Adrenal gland (tissue), 12 donors: ENCODE measurements around the gene CAMK2D. TPM values are rescaled to one million over a fixed set of nuclear protein-coding genes. Genes with fewer than 3 reads are reported as not detected.

Source experiments
- DNase-seq, 7 donors: peaks; one replicate each; pipeline ENCODE4 v3.0.0-alpha.2; 2019 to 2020
- H3K27ac ChIP-seq, 5 donors: fragments of 200-600 bp; sonication (generic) in 4 of 5; 1 replicate in 3 of 5; 2 replicates in 2 of 5; pipeline versions ENCODE4 v1.5.1 to v1.8.0; 2016 to 2020; ENCODE audit warnings: mild to moderate bottlenecking in 1 of 5
- H3K27me3 ChIP-seq: fragments of 200-600 bp; 2 replicates; pipeline ENCODE4 v1.8.0; 2021
- H3K36me3 ChIP-seq, 2 donors: fragments of 200-600 bp; replicated peaks in 1 of 2; 1 replicate in 1 of 2; 2 replicates in 1 of 2; pipeline versions ENCODE4 v1.5.1 to v1.8.0; 2018 to 2022
- H3K4me1 ChIP-seq, 2 donors: fragments of 200-600 bp; replicated peaks in 1 of 2; 1 replicate in 1 of 2; 2 replicates in 1 of 2; pipeline versions ENCODE4 v1.5.1 to v1.8.0; 2018 to 2021
- H3K4me3 ChIP-seq, 4 donors: fragments of 200-600 bp; sonication (generic) in 3 of 4; one replicate each; pipeline ENCODE4 v1.5.1; 2016 to 2018
- H3K9me3 ChIP-seq, 3 donors: fragments of 200-600 bp; sonication (generic) in 1 of 3; replicated peaks in 1 of 3; 1 replicate in 2 of 3; 2 replicates in 1 of 3; pipeline versions ENCODE4 v1.5.1 to v1.8.0; 2016 to 2021
- CTCF ChIP-seq, 6 experiments: fragments of 450-650 bp in 4 of 6; fragments of 200-600 bp in 2 of 6; sonication (generic) in 1 of 6; IDR thresholded peaks; 1 replicate in 5 of 6; 2 replicates in 1 of 6; pipeline versions ENCODE4 v1.5.1 to v1.8.0; 2016 to 2021; ENCODE audit warnings: antibody characterized with exemption in 6 of 6, mild to moderate bottlenecking in 2 of 6, moderate library complexity in 1 of 6
- POLR2A ChIP-seq, 2 donors: fragments of 450-650 bp; IDR thresholded peaks; one replicate each; pipeline ENCODE4 v1.6.1; 2017; ENCODE audit warnings: antibody characterized with exemption in 2 of 2, mild to moderate bottlenecking in 2 of 2, moderate library complexity in 1 of 2
- WGBS, 4 donors: extraction: QIAGEN DNeasy Blood & Tissue Kit in 2 of 4; methylation state at CpG; one replicate each; pipeline versions ENCODE4 v1.1.5 to v1.1.7; 2013 to 2017; 5-methylcytosine and 5-hydroxymethylcytosine counted together
- intact Hi-C, 2 donors: fragments of 100-400 bp; cut with DNase I; formaldehyde crosslinking; loops; one replicate each; pipeline versions ENCODE4 v1.14.1 to v1.15.0; 2022 to 2023
- polyA plus RNA-seq, 3 donors: library from polyadenylated mRNA; stranded (reverse); fragments of 200-250 nt in 2 of 3; fragments of 350-450 nt in 1 of 3; fragmentation: Illumina TruSeq in 1 of 3; extraction: RNeasy Lipid Tissue Mini Kit (QIAGEN cat#74804) in 1 of 3; gene quantifications; one replicate each; pipeline ENCODE4 v1.2.3, GENCODE V29; 2013 to 2014
- total RNA-seq, 9 donors: library from RNA; depleted of rRNA in 4 of 9; stranded (reverse); fragments of >200 nt in 4 of 9; fragments of 120-200 nt in 1 of 9; fragmentation: NEBNext Ultra II Directional in 1 of 9; extraction: Animal tissue kit (Norgen Biotek cat#: 25700) in 1 of 9; gene quantifications; one replicate each; pipeline versions ENCODE4 v1.1.0 to v1.2.4, GENCODE V29; 2013 to 2023
- donor health status: healthy with polysubstance abuse.
- donor health status: Bipolar disorder and iron deficiency.
- donor health status: DM: yes; HTN: yes; CAD: no.
- donor health status: DM: no; HTN: no; CAD: no.
- donor health status: DM: no; HTN: no; CAD: no.
- donor health status: DM: yes; HTN: yes; CAD: no.

The CAMK2D gene
- total and polyA plus RNA-seq, 12 donors, result 7.6 to 83.9 (median 33.6) TPM

GRCh38 chr4:113695328-113696169, 66.0 kb downstream of the CAMK2D start:
- no peak overlapping the region for H3K27ac ChIP-seq
- no peak for DNase-seq
- H3K9me3 ChIP-seq, result peaks cover 0 to 5% (median 0%) of the 10 kb centered on the region in 3 donors
- no peaks in the 10 kb centered on the region for H3K27me3 ChIP-seq
- no peak for TF ChIP-seq CTCF (IDR thresholded peaks at IDR 0.05)
- TF ChIP-seq POLR2A (IDR thresholded peaks at IDR 0.05), result no peak
- intact Hi-C loops, result no loop called here
- H3K4me3 ChIP-seq, result no peak overlapping the region
- H3K4me1 ChIP-seq, result peaks cover 0 to 3% of the 10 kb centered on the region in 2 donors
- 90 to 96% (median 94%) methylated on average over 3 of the region's 3 CpGs for WGBS, 4 donors
- H3K36me3 ChIP-seq, result no peaks in the 10 kb centered on the region

- Histone ChIP-seq H3K36me3 (no peaks in the 10 kb centered on the region), H3K4me3 (no peak overlapping the region), H3K27ac (no peak overlapping the region), H3K27me3 (no peaks in the 10 kb centered on the region), H3K9me3 (no peaks in the 10 kb centered on the region), H3K4me1 (peaks cover 0 to 3% of the 10 kb centered on the region in 2 donors)
- intact Hi-C loops, result no loop called here
- no peak for DNase-seq
- no peak for TF ChIP-seq CTCF (IDR thresholded peaks at IDR 0.05)
- TF ChIP-seq POLR2A (IDR thresholded peaks at IDR 0.05), result no peak
- 96 to 99% (median 98%) methylated on average over 2 of the region's 2 CpGs for WGBS, 4 donors
Observed at GRCh38 chr4:113694008-113694407, 67.5 kb downstream of the CAMK2D start.

GRCh38 chr4:113692809-113693411, 68.6 kb downstream of the CAMK2D start:
- Histone ChIP-seq H3K27ac (no peak overlapping the region), H3K36me3 (no peaks in the 10 kb centered on the region), H3K9me3 (no peaks in the 10 kb centered on the region), H3K4me1 (peaks cover 3% of the 10 kb centered on the region in 2 donors), H3K27me3 (no peaks in the 10 kb centered on the region), H3K4me3 (no peak overlapping the region)
- no peak for DNase-seq
- intact Hi-C loops, result no loop called here
- TF ChIP-seq CTCF (IDR thresholded peaks at IDR 0.05) (no peak), POLR2A (IDR thresholded peaks at IDR 0.05) (no peak)
- 73 to 81% (median 76%) methylated on average over 3 of the region's 3 CpGs for WGBS, 4 donors

- intact Hi-C loops, result no loop called here
- Histone ChIP-seq H3K4me3 (no peak overlapping the region), H3K9me3 (no peaks in the 10 kb centered on the region), H3K4me1 (peaks cover 3 to 5% of the 10 kb centered on the region in 2 donors), H3K27me3 (no peaks in the 10 kb centered on the region), H3K36me3 (no peaks in the 10 kb centered on the region), H3K27ac (no peak overlapping the region)
- DNase-seq, result no peak
- WGBS, 4 donors, result 94 to 96% (median 96%) methylated on average over 2 of the region's 2 CpGs
- TF ChIP-seq CTCF (IDR thresholded peaks at IDR 0.05), result no peak
Observed at GRCh38 chr4:113691676-113692075, 69.9 kb downstream of the CAMK2D start.
